A673 (cell line): Measurements from ENCODE around the gene ARHGAP15. TPM values are rescaled to one million over a fixed set of nuclear protein-coding genes. Genes with fewer than 3 reads are reported as not detected.

Experiments
- BruUV-seq: library from RNA; stranded (reverse); fragments of 400-500 nt; replicated peaks from 2 replicates; lab custom pipeline; 2021; lab: Mats Ljungman, UMichigan
- CTCF ChIA-PET: fragments of 300-600 bp; sonication (Branson Sonifier 250); formaldehyde crosslinking; loops from one replicate; lab custom pipeline; 2022; ENCODE audit warnings: antibody characterized with exemption; lab: Charles Lee
- POLR2A ChIA-PET: fragments of 300-600 bp; sonication (Branson Sonifier 250); formaldehyde crosslinking; loops from one replicate; lab custom pipeline; 2022; ENCODE audit warnings: antibody characterized with exemption; ENCODE audit not compliant: low non-redundant PET; lab: Charles Lee
- DNase-seq: peaks from one replicate; pipeline ENCODE4 v3.0.0-alpha.2; 2015; ENCODE audit warnings: low spot score
- H3K27ac ChIP-seq: fragments of 200-600 bp; sonication (generic); 2 replicates; pipeline ENCODE4 v1.5.1; 2016; ENCODE audit warnings: mixed run types, low read depth, mild to moderate bottlenecking, mixed read lengths, antibody characterized with exemption, low read length; ENCODE audit not compliant: poor library complexity, severe bottlenecking
- H3K27me3 ChIP-seq: fragments of 200-600 bp; sonication (generic); replicated peaks from 2 replicates; pipeline ENCODE4 v1.6.1; 2017; ENCODE audit warnings: mixed run types, low read depth, mild to moderate bottlenecking, mixed read lengths, antibody characterized with exemption, low read length; ENCODE audit not compliant: insufficient read depth, poor library complexity
- H3K36me3 ChIP-seq: fragments of 200-600 bp; sonication (generic); 2 replicates; pipeline ENCODE4 v1.6.1; 2016; ENCODE audit warnings: mixed run types, mild to moderate bottlenecking, mixed read lengths, antibody characterized with exemption, low read length; ENCODE audit not compliant: insufficient read depth, poor library complexity, severe bottlenecking
- H3K4me1 ChIP-seq: fragments of 200-600 bp; sonication (generic); 2 replicates; pipeline ENCODE4 v1.6.1; 2017; ENCODE audit warnings: mixed run types, mild to moderate bottlenecking, mixed read lengths, antibody characterized with exemption, low read length; ENCODE audit not compliant: insufficient read depth, poor library complexity, severe bottlenecking
- H3K4me3 ChIP-seq: fragments of 200-600 bp; sonication (generic); 2 replicates; pipeline ENCODE4 v1.5.1; 2016; ENCODE audit warnings: low read depth, mixed run types, mild to moderate bottlenecking, mixed read lengths, low read length; ENCODE audit not compliant: poor library complexity, severe bottlenecking
- H3K9me3 ChIP-seq: fragments of 200-600 bp; sonication (generic); 2 replicates; pipeline ENCODE4 v1.6.1; 2016; ENCODE audit warnings: mixed run types, low read depth, mild to moderate bottlenecking, mixed read lengths, antibody characterized with exemption, low read length; ENCODE audit not compliant: poor library complexity, severe bottlenecking
- EZH2 ChIP-seq: fragments of 200-600 bp; sonication (generic); IDR thresholded peaks from 2 replicates; pipeline ENCODE4 v1.6.1; 2017; ENCODE audit warnings: borderline replicate concordance, low read depth, mild to moderate bottlenecking, mixed read lengths, antibody characterized with exemption, low read length; ENCODE audit not compliant: poor library complexity, severe bottlenecking
- intact Hi-C: fragments of 100-400 bp; cut with micrococcal nuclease; formaldehyde crosslinking; loops from one replicate; pipeline ENCODE4 v1.10.0; 2022; ENCODE audit not compliant: unreplicated experiment
- total RNA-seq: library from RNA; stranded (reverse); gene quantifications from 2 replicates; pipeline ENCODE4 v1.2.3, GENCODE V29; 2021
- TF ChIP-seq, protein P1 (sequence below): fragments of 300-800, 200-600 bp; sonication (generic); conservative IDR thresholded peaks from 2 replicates; pipeline ENCODE4 v1.5.1; 2017; ENCODE audit warnings: low read depth, mild to moderate bottlenecking, antibody characterized with exemption, low read length, moderate library complexity, mixed read lengths

Gene ARHGAP15
- total RNA-seq, 1 experiment from 2014 or later: not detected

DNA sequence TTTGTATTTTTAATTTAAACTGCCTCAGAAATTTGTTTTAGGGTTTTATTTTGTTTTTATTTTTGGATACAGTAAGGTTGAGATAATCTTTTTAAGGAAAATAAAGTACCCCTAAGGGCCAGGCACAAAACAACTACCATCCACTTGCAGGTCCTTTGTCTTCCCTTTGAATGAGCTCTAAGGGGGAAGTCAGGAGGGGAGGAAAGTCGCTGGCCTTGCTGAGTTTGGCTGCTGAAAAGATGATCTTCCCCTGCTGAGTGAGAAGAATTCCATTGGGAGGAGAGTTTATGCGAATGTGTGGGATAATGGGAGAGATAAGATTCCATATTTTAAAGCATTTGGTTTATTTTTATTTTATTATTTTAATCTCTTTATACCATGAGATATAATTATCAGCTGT is 100.7 kb downstream of the ARHGAP15 start:
- Histone ChIP-seq H3K4me1 (no peaks in the 10 kb centered on the region), H3K36me3 (no peaks in the 10 kb centered on the region), H3K27ac (no peak overlapping the region), H3K9me3 (no peaks in the 10 kb centered on the region), H3K4me3 (no peak overlapping the region), H3K27me3 (no peaks in the 10 kb centered on the region)
- ChIA-PET POLR2A (no interaction called here), CTCF (no interaction called here)
- no TSS peak for BruUV-seq
- DNase-seq: no peak
- intact Hi-C loops: no loop called here
- TF ChIP-seq, protein P1, sequence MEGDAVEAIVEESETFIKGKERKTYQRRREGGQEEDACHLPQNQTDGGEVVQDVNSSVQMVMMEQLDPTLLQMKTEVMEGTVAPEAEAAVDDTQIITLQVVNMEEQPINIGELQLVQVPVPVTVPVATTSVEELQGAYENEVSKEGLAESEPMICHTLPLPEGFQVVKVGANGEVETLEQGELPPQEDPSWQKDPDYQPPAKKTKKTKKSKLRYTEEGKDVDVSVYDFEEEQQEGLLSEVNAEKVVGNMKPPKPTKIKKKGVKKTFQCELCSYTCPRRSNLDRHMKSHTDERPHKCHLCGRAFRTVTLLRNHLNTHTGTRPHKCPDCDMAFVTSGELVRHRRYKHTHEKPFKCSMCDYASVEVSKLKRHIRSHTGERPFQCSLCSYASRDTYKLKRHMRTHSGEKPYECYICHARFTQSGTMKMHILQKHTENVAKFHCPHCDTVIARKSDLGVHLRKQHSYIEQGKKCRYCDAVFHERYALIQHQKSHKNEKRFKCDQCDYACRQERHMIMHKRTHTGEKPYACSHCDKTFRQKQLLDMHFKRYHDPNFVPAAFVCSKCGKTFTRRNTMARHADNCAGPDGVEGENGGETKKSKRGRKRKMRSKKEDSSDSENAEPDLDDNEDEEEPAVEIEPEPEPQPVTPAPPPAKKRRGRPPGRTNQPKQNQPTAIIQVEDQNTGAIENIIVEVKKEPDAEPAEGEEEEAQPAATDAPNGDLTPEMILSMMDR: no peak
- TF ChIP-seq EZH2: no peak

DNA sequence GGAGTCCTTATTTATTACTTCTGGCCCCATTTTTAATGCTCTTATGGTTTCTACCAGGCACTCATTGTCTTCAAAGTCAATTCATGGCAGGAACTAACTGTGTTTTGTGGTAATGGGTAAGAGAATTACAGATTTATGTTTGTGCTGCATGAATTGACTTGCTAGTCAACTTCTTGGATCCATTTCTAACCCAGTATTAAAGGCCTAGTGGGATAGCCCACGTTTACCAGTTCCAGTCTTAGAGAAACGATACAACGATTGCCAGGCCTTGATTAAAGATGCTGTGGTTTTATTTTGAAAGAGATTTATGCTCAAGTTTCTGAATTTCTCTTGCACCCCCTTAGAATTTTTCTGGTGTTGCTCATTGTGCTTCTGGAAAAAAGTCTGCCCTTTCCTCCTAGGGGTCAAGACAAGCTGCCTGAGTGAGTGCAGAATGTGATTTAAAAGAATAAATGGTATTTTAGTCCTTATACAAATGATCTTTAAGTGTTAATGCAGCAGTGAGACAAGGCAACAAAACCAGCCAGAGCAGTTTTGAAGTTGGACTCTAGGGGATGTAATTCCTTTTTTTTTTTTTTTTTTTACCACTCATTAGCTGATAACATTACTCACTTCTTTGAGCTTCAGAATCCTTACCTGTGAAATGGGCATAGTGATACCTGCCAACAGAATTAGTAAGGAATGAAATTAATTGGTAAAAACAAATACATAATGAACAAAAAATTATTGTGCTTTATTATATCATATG is 101.5 kb downstream of the ARHGAP15 start:
- no peak for DNase-seq
- intact Hi-C loops: no loop called here
- Histone ChIP-seq H3K4me3 (no peak overlapping the region), H3K4me1 (no peaks in the 10 kb centered on the region), H3K36me3 (no peaks in the 10 kb centered on the region), H3K9me3 (no peaks in the 10 kb centered on the region), H3K27ac (no peak overlapping the region), H3K27me3 (no peaks in the 10 kb centered on the region)
- POLR2A ChIA-PET: no interaction called here
- no TSS peak for BruUV-seq
- CTCF ChIA-PET: no interaction called here
- no peak for TF ChIP-seq EZH2
- TF ChIP-seq, protein P1: no peak

DNA sequence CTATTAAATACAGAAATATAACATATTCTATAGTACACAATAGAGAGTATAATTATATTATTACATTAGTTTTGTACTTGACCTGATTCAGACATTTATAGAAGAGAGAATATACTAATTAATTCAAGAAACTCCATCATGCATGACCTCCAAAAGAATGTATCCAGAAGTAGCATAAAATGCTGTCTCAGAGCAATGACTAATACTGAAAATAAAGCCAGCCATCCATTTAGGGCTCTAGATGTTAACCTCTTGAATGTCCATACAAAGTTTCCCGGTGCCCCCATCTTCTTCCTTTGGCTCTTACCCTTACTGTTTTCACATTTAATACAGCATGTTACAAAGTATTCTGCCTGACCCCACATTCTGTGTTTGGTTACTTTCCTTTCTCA is 102.0 kb downstream of the ARHGAP15 start:
- Histone ChIP-seq H3K36me3 (no peaks in the 10 kb centered on the region), H3K9me3 (no peaks in the 10 kb centered on the region), H3K27me3 (no peaks in the 10 kb centered on the region), H3K27ac (no peak overlapping the region), H3K4me1 (no peaks in the 10 kb centered on the region), H3K4me3 (no peak overlapping the region)
- no peak for DNase-seq
- POLR2A ChIA-PET: no interaction called here
- TF ChIP-seq EZH2: no peak
- TF ChIP-seq, protein P1: no peak
- CTCF ChIA-PET: no interaction called here
- BruUV-seq: no TSS peak
- intact Hi-C loops: no loop called here
